Measurements from ENCODE around the gene HYKK.
"Not testable (repeated sequence)": the region's sequence is repeated elsewhere in the genome, so short reads cannot be mapped to it uniquely, and the experiment has no call there.

HYKK gene

GRCh38 chr15:78540141-78540870, 32.9 kb downstream of the HYKK start, which contains the start of gene PSMA4:
TSS of gene PSMA4 (plus strand) at chr15:78540444. CDS start at chr15:78541928, 1,484 bp downstream.
- peak; percentile 89 to 92 (median 89) for DNase-seq

GRCh38 chr15:78540871-78541743, 33.7 kb downstream of the HYKK start:
- no peak for DNase-seq

GRCh38 chr15:78541744-78542034, 34.3 kb downstream of the HYKK start:
- DNase-seq, result no peak

- DNase-seq, result no peak
Observed at GRCh38 chr15:78542647-78543046, 35.3 kb downstream of the HYKK start.

- no peak for DNase-seq
Observed at GRCh38 chr15:78550194-78550593, 42.8 kb downstream of the HYKK start.

GRCh38 chr15:78550815-78551214, 43.4 kb downstream of the HYKK start:
- no peak for DNase-seq

- DNase-seq, result no peak
Observed at GRCh38 chr15:78551902-78552301, 44.5 kb downstream of the HYKK start.

- DNase-seq, result no peak
Observed at GRCh38 chr15:78552597-78552996, 45.2 kb downstream of the HYKK start.

- DNase-seq, result not testable (repeated sequence)
Observed at GRCh38 chr15:78560201-78560600, 52.8 kb downstream of the HYKK start.

- DNase-seq, result no peak
Observed at GRCh38 chr15:78561490-78561889, 54.1 kb downstream of the HYKK start.

- DNase-seq, result no peak
Observed at GRCh38 chr15:78563092-78563491, 55.7 kb downstream of the HYKK start.

GRCh38 chr15:78564743-78565096, 57.3 kb downstream of the HYKK start:
- DNase-seq, result no peak

GRCh38 chr15:78565097-78565950, 57.9 kb downstream of the HYKK start, which contains the start of gene CHRNA5:
TSS of gene CHRNA5 (plus strand) at chr15:78565520. CDS start at chr15:78565720, 200 bp downstream.
- peak; percentile 10 to 66 (median 25) for DNase-seq

- no peak for DNase-seq
Observed at GRCh38 chr15:78565951-78566774, 58.8 kb downstream of the HYKK start.

GRCh38 chr15:78567531-78567930, 60.2 kb downstream of the HYKK start:
- DNase-seq, result no peak

- no peak for DNase-seq
Observed at GRCh38 chr15:78570710-78571109, 63.3 kb downstream of the HYKK start.

GRCh38 chr15:78571382-78571781, 64.0 kb downstream of the HYKK start:
- DNase-seq, result no peak

- DNase-seq, result no peak
Observed at GRCh38 chr15:78573416-78573815, 66.0 kb downstream of the HYKK start.

- DNase-seq, result no peak
Observed at GRCh38 chr15:78574944-78575343, 67.6 kb downstream of the HYKK start.
